ENCODE measurements around the gene TMEM238.
A peak's percentile ranks its signal among the peaks of the same experiment; 100 is the strongest.
"Not testable (repeated sequence)": the region's sequence is repeated elsewhere in the genome, so short reads cannot be mapped to it uniquely, and the experiment has no call there.

TMEM238 gene

GRCh38 chr19:55410168-55410567 is 26.1 kb upstream of the TMEM238 start:
- H3K9ac ChIP-seq (ENCODE audit: low read length): no peak overlapping the region
- peaks cover 19% of the 10 kb centered on the region for H3K4me1 ChIP-seq (ENCODE audit: control insufficient read depth, low read depth, low read length)
- H3K27ac ChIP-seq (ENCODE audit: low read length): no peak overlapping the region

DNA sequence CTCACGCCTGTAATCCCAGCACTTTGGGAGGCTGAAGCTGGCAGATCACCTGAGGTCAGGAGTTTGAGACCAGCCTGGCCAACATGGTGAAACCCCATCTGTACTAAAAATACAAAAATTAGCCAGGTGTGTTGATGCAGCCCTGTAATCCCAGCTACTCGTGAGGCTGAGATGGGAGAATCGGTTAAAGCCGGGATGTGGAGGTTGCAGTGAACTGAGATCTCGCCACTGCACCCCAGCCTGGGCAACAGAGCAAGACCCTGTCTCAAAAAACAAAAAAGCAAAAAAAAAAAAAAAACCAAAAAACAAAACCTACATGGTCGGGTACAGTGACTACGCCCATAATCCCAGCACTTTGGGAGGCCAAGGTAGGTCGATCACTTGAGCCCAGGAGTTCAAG is 25.1 kb upstream of the TMEM238 start:
- not testable (repeated sequence) for H3K9ac ChIP-seq (ENCODE audit: low read length); H3K4me3 ChIP-seq (ENCODE audit: low read length); H3K27ac ChIP-seq (ENCODE audit: low read length); H3K27me3 ChIP-seq (ENCODE audit: control insufficient read depth, insufficient read depth, low read length); H3K9me3 ChIP-seq (ENCODE audit: control insufficient read depth, low read depth, low read length)
- Histone ChIP-seq H3K4me1 (ENCODE audit: control insufficient read depth, low read depth, low read length) (peaks cover 19% of the 10 kb centered on the region), H3K36me3 (ENCODE audit: control insufficient read depth, low read depth, low read length) (peaks cover 24% of the 10 kb centered on the region)

More at GRCh38 chr19:55410168-55410567, 26.1 kb upstream of the TMEM238 start:
- H3K9me3 ChIP-seq (ENCODE audit: control insufficient read depth, low read depth, low read length): no peaks in the 10 kb centered on the region
- no peak overlapping the region for H3K4me3 ChIP-seq (ENCODE audit: low read length)
- peaks cover 16% of the 10 kb centered on the region for H3K36me3 ChIP-seq (ENCODE audit: control insufficient read depth, low read depth, low read length)
- H3K27me3 ChIP-seq (ENCODE audit: control insufficient read depth, insufficient read depth, low read length): no peaks in the 10 kb centered on the region

- Histone ChIP-seq H3K27me3 (ENCODE audit: control insufficient read depth, insufficient read depth, low read length) (no peaks in the 10 kb centered on the region), H3K4me1 (ENCODE audit: control insufficient read depth, low read depth, low read length) (peaks cover 19% of the 10 kb centered on the region), H3K27ac (ENCODE audit: low read length) (peak overlapping the region; percentile 93), H3K9me3 (ENCODE audit: control insufficient read depth, low read depth, low read length) (no peaks in the 10 kb centered on the region), H3K4me3 (ENCODE audit: low read length) (peak overlapping the region; percentile 45), H3K9ac (ENCODE audit: low read length) (peak overlapping the region; percentile 46), H3K36me3 (ENCODE audit: control insufficient read depth, low read depth, low read length) (peaks cover 29% of the 10 kb centered on the region)
Measured at GRCh38 chr19:55408533-55408872, 24.4 kb upstream of the TMEM238 start.

- H3K9me3 ChIP-seq (ENCODE audit: control insufficient read depth, low read depth, low read length): no peaks in the 10 kb centered on the region
- peak overlapping the region; percentile 94 for H3K27ac ChIP-seq (ENCODE audit: low read length)
- no peaks in the 10 kb centered on the region for H3K27me3 ChIP-seq (ENCODE audit: control insufficient read depth, insufficient read depth, low read length)
- H3K4me1 ChIP-seq (ENCODE audit: control insufficient read depth, low read depth, low read length): peaks cover 19% of the 10 kb centered on the region
- peak overlapping the region; percentile 82 for H3K4me3 ChIP-seq (ENCODE audit: low read length)
- peaks cover 34% of the 10 kb centered on the region for H3K36me3 ChIP-seq (ENCODE audit: control insufficient read depth, low read depth, low read length)
- H3K9ac ChIP-seq (ENCODE audit: low read length): peak overlapping the region; percentile 86
Measured at GRCh38 chr19:55407800-55408532, 23.9 kb upstream of the TMEM238 start.

DNA sequence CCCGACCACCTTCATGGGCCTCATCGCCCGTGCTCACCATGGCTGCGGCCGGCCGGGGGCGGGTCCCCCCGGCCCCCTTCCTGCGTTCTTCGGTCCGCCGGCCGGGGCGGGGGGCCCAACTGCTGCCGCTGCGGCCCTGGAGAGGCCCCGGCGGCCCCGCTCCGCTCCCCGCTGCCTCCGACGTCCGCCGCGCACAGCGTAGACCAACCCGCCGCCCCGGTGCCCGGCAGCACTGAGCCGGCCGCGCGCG is 23.4 kb upstream of the TMEM238 start, which contains the start of gene UBE2S:
TSS of gene UBE2S (minus strand) at position 239 of the 250 bp plus-strand sequence. CDS start at position 40, 199 bp downstream.
- H3K4me1 ChIP-seq (ENCODE audit: control insufficient read depth, low read depth, low read length): peaks cover 19% of the 10 kb centered on the region
- peak within 1 kb of the TSS; percentile 94 for H3K27ac ChIP-seq (ENCODE audit: low read length)
- not testable (repeated sequence) for H3K9me3 ChIP-seq (ENCODE audit: control insufficient read depth, low read depth, low read length); H3K27me3 ChIP-seq (ENCODE audit: control insufficient read depth, insufficient read depth, low read length)
- peaks cover 39% of the 10 kb centered on the region for H3K36me3 ChIP-seq (ENCODE audit: control insufficient read depth, low read depth, low read length)
- H3K4me3 ChIP-seq (ENCODE audit: low read length): peak within 1 kb of the TSS; percentile 82
- H3K9ac ChIP-seq (ENCODE audit: low read length): peak within 1 kb of the TSS; percentile 86

- peaks cover 44% of the 10 kb centered on the region for H3K36me3 ChIP-seq (ENCODE audit: control insufficient read depth, low read depth, low read length)
- H3K4me3 ChIP-seq (ENCODE audit: low read length): peak overlapping the region; percentile 82
- H3K9me3 ChIP-seq (ENCODE audit: control insufficient read depth, low read depth, low read length): no peaks in the 10 kb centered on the region
- H3K27ac ChIP-seq (ENCODE audit: low read length): no peak overlapping the region
- H3K27me3 ChIP-seq (ENCODE audit: control insufficient read depth, insufficient read depth, low read length): no peaks in the 10 kb centered on the region
- peak overlapping the region; percentile 86 for H3K9ac ChIP-seq (ENCODE audit: low read length)
- peaks cover 19% of the 10 kb centered on the region for H3K4me1 ChIP-seq (ENCODE audit: control insufficient read depth, low read depth, low read length)
Measured at GRCh38 chr19:55406826-55407549, 22.9 kb upstream of the TMEM238 start.

DNA sequence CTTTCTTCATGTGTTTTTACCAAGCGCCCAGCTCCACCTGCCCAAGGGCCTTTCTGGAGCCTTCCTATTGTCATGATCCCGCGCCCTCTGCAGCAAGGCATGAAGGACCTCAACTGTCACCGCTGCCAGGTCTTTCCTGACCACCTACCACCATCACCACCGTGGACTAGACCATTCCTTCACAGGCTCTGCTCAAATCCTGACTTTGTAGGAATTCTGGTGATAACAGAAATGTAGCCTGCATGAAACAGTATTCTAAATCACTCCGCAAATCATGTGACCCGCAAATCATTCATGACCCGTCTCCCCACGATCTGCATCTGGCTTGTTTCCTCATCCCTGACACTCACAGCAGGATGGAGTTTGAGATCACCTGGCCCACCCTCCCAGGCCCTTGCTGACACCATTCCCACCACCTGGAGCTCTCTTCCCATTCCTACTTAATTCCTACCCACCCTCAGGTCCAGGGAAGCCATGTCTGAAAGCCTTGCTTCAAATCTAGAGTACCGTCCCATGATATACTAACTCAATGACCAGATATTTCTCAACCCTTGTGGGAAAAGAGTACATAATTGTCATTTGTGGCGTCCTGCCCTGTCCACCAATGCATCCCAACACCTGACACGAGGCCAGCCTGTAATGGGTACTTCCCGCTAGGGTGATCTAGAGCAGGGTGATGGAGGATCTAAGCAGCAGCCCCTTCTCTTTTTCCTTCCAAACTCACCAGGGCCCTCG is 22.2 kb upstream of the TMEM238 start:
- no peaks in the 10 kb centered on the region for H3K9me3 ChIP-seq (ENCODE audit: control insufficient read depth, low read depth, low read length)
- H3K27me3 ChIP-seq (ENCODE audit: control insufficient read depth, insufficient read depth, low read length): no peaks in the 10 kb centered on the region
- peaks cover 51% of the 10 kb centered on the region for H3K36me3 ChIP-seq (ENCODE audit: control insufficient read depth, low read depth, low read length)
- no peak overlapping the region for H3K9ac ChIP-seq (ENCODE audit: low read length)
- peaks cover 19% of the 10 kb centered on the region for H3K4me1 ChIP-seq (ENCODE audit: control insufficient read depth, low read depth, low read length)
- no peak overlapping the region for H3K27ac ChIP-seq (ENCODE audit: low read length)
- peak overlapping the region; percentile 82 for H3K4me3 ChIP-seq (ENCODE audit: low read length)

DNA sequence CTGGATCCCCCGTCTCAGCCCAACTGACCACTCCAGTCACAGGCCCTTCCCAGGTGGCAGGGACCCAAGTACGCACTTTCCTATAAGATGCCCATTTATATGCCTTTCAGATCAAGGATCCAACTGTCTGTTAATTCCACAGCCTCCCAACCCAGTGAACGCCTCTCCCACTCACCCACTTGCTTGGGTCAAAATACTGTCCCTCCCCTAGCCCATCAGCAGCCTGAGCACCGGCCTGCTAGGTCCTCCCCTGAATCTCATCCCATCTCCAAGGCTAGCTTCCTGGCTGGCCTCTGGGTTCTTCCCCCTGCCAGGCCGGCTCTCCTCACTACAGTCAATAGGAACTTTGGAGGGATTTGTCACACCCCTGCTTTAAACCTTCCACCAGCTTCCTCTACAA is 21.5 kb upstream of the TMEM238 start:
- H3K27me3 ChIP-seq (ENCODE audit: control insufficient read depth, insufficient read depth, low read length): no peaks in the 10 kb centered on the region
- H3K4me3 ChIP-seq (ENCODE audit: low read length): peak overlapping the region; percentile 82
- no peak overlapping the region for H3K27ac ChIP-seq (ENCODE audit: low read length)
- no peaks in the 10 kb centered on the region for H3K9me3 ChIP-seq (ENCODE audit: control insufficient read depth, low read depth, low read length)
- peaks cover 57% of the 10 kb centered on the region for H3K36me3 ChIP-seq (ENCODE audit: control insufficient read depth, low read depth, low read length)
- peaks cover 19% of the 10 kb centered on the region for H3K4me1 ChIP-seq (ENCODE audit: control insufficient read depth, low read depth, low read length)
- no peak overlapping the region for H3K9ac ChIP-seq (ENCODE audit: low read length)

DNA sequence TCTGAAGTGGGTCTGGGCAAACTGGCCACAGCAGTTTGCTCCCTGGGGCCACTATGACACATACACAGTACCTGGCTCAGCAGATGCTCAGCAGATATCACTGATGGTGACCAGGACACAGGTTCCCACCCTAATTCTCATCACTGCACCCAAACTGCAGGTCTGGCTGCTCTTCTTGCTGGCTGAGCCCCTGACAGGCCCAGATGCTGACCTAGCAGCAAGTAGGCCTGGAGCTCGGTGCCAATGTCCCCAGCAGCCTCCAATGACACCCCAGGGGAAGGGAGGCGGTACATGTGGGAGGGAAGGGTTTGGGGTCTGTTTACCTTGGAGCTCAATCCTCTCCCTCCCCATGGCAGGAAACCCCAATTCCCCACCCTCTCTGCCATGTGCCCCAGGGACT is 18.4 kb upstream of the TMEM238 start:
- H3K36me3 ChIP-seq (ENCODE audit: control insufficient read depth, low read depth, low read length): peaks cover 62% of the 10 kb centered on the region
- no peak overlapping the region for H3K27ac ChIP-seq (ENCODE audit: low read length)
- H3K4me1 ChIP-seq (ENCODE audit: control insufficient read depth, low read depth, low read length): peaks cover 14% of the 10 kb centered on the region
- no peak overlapping the region for H3K4me3 ChIP-seq (ENCODE audit: low read length)
- H3K9me3 ChIP-seq (ENCODE audit: control insufficient read depth, low read depth, low read length): no peaks in the 10 kb centered on the region
- H3K27me3 ChIP-seq (ENCODE audit: control insufficient read depth, insufficient read depth, low read length): no peaks in the 10 kb centered on the region
- H3K9ac ChIP-seq (ENCODE audit: low read length): no peak overlapping the region

DNA sequence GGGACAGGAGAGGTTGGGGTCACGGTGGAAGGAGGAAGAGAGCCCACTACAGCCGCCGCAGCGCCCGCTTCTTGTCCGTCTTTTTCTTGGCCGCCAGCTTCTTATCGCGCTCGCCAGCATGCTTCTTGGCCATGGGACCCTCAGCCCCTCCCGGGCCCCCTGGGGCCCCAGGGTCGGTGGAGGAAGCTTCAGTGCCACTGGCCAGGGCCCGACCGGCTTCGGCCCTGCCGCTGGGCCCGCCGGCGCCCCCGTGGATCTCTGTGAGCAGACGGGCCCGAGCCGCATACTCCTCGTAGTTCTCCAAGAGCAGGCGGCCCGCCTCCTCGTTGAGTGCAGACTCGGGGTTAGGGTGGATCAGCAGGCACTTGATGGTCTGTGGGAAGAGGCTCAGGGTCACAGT is 17.3 kb upstream of the TMEM238 start:
- H3K9ac ChIP-seq (ENCODE audit: low read length); H3K27ac ChIP-seq (ENCODE audit: low read length); H3K27me3 ChIP-seq (ENCODE audit: control insufficient read depth, insufficient read depth, low read length); H3K4me3 ChIP-seq (ENCODE audit: low read length); H3K9me3 ChIP-seq (ENCODE audit: control insufficient read depth, low read depth, low read length): not testable (repeated sequence)
- H3K36me3 ChIP-seq (ENCODE audit: control insufficient read depth, low read depth, low read length): peaks cover 58% of the 10 kb centered on the region
- H3K4me1 ChIP-seq (ENCODE audit: control insufficient read depth, low read depth, low read length): peaks cover 10% of the 10 kb centered on the region

GRCh38 chr19:55400281-55401087 is 16.4 kb upstream of the TMEM238 start:
- Histone ChIP-seq H3K27ac (ENCODE audit: low read length) (no peak overlapping the region), H3K9ac (ENCODE audit: low read length) (no peak overlapping the region), H3K36me3 (ENCODE audit: control insufficient read depth, low read depth, low read length) (peaks cover 49% of the 10 kb centered on the region), H3K9me3 (ENCODE audit: control insufficient read depth, low read depth, low read length) (no peaks in the 10 kb centered on the region), H3K4me1 (ENCODE audit: control insufficient read depth, low read depth, low read length) (peaks cover 1% of the 10 kb centered on the region), H3K4me3 (ENCODE audit: low read length) (no peak overlapping the region), H3K27me3 (ENCODE audit: control insufficient read depth, insufficient read depth, low read length) (no peaks in the 10 kb centered on the region)
